Hematopoietic multipotent progenitor cell treated with erythropoietin and hydrocortisone succinate and interleukin-3 and kit ligand, for 15 days (in vitro differentiated cells): ENCODE measurements around the gene TSHR.
"Not testable (repeated sequence)": the region's sequence is repeated elsewhere in the genome, so short reads cannot be mapped to it uniquely, and the experiment has no call there.

Experiments used
- DNase-seq: peaks from one replicate; pipeline ENCODE4 v3.0.0-alpha.2; 2015; ENCODE audit warnings: low spot score

Gene TSHR

DNA sequence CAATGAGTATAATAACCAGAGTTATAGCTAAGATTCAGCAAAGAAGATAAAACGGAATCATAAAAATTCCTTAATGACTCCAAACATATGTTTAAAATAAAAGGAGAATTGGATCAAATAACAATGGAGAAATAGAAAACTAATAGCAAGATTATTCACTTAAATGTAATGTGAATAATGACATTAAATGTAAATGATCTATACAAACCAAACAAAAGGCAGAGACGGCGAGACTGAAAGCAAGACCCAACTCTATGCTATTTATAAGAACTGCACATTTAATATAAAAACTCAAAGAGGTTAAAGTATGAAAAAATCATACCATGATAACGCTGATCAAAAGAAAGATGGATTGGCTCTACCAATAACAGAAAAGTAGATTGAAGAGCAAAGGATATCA lies 3.9 kb upstream of the TSHR start:
- DNase-seq: no peak

GRCh38 chr14:80953211-80953610 lies 2.2 kb upstream of the TSHR start:
- DNase-seq: not testable (repeated sequence)

- peak; percentile 65 for DNase-seq
Measured at GRCh38 chr14:80954687-80955299, 628 bp upstream of the TSHR start.

DNA sequence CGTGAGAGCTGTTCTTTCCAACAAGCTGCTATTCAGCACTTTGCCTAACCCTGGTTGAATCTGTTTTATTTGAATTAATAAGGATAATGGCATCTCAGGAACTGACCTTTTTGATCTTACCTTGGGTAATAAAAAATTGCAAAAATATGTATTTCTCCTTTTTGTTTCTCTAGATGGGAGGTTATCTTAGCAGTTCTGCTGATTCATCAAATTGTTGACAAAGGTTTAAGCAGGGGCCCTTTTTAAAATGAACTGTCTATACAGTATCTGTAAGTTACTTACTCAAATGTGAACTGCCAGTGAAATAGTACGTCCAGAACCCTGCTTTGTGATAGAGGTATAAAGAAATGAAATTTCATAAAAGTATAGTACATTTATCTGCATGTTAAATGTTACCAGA lies 681 bp downstream of the TSHR start:
- no peak for DNase-seq

DNA sequence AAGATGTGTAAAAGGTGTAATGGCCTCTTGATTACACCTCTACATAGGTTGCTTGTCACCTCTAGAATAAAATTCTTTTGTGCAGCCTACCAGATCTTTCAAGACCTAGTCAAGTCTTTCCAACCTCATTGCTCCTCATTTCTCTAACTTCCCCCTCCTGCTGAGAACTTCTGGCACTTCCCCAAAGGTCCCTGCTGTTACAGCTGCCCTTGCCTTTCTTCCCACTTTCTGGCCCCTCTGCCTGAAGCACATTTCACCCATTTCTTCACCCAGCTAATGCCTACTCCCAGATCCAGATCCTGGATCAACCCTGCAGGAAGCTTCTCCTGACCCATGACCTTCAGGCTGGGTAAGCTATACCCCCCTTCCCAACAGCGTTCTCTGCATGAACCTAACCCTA lies 1.5 kb downstream of the TSHR start:
- no peak for DNase-seq

- DNase-seq: no peak
Measured at GRCh38 chr14:80957613-80958012, 2.2 kb downstream of the TSHR start.

DNA sequence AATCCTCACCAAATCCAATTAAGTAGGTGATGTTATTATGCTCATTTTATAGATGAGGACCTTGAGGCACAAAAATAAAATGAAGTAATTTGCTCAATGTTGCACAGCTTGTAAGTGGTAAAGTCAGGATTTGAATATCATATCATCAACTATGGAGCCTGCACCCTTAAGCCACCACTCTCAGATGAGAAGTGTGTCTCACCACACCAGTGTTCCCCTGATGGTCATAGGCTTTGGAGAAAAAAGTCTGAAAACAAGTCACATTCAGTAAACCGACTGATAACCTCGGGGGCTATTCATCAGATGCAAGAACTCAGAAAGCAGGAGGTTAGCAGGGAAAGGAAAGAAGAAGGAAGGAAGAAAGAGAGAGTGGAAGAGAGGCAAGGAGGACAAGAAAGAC lies 2.8 kb downstream of the TSHR start:
- DNase-seq: no peak

DNA sequence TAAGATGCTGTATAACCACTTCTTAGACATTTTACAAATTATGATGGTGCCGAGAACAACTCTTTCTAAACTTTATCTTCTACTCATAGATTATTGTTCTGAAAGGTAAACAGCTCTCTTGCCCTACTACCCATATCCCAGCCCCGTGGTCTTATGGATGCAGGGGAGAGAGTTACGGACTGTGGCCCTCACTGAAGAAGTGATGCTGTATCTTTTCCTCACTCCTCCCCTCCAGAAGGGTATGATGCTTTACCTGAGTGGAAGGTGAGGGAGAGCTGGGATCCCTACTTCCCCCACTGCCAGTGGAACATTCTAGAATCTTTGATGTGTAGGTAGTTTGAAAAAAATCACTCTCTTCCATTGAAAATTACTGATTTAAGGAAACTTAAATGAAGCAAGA lies 3.5 kb downstream of the TSHR start:
- DNase-seq: no peak

DNA sequence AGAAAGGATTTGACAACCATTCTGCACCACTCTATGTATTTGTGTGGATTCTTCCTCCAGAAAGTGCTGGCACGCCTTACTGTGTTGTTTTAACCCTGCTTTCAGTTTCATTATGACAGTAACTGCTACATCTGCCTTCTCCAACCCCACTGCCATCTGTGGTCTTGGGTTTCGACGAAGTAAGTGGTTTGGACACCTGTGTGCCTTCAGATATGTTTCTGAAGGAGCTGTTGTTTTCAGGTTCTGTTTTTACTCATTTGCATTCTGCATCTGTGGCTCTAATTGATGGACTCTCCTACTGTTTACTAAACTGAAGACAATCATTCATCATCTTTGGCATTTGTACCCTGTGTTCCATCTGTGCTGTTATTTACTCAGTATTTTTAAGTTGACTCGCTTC lies 4.1 kb downstream of the TSHR start:
- no peak for DNase-seq

GRCh38 chr14:80965037-80965436 lies 9.6 kb downstream of the TSHR start:
- DNase-seq: no peak

GRCh38 chr14:80973931-80974641 lies 18.7 kb downstream of the TSHR start:
- no peak for DNase-seq

DNA sequence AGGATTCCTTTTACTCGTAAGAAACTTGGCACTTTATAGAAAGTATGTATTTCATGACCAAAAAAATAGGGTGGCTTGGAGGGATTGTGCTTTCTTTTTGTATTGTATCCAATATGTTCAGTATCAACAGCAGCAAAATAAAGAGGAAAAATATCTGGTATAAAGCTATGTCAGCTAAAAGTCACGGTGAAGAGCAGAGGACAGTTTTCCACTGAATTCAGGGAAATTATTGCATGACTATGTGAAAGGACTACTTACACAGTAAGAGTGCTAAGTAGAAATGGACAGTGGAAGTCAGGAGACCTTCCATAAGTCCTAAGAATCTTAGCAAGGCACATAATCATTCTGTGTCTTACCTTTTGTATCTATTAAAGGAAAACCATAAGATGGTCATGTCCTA lies 19.3 kb downstream of the TSHR start:
- no peak for DNase-seq

- DNase-seq: no peak
Measured at GRCh38 chr14:80977221-80977620, 21.8 kb downstream of the TSHR start.

DNA sequence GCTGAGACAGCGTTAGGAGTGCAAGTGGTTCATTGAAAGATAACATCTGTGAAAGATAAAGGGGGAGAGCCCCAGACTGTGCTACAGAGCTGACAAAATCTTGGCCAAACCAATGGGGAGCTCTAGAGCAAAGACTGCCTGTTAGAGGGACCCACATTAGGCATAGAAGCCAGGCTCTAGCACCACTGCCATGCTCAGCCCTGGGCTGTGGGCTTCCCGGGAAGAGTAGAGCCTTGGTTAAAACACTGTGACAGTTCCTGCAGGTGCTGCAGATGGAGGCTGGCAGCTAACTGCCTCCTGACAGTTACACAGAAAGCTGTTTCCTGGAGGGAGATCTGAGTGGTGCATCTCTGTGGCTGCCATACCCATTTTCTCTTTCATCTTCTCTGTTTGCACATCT lies 23.0 kb downstream of the TSHR start:
- no peak for DNase-seq

DNA sequence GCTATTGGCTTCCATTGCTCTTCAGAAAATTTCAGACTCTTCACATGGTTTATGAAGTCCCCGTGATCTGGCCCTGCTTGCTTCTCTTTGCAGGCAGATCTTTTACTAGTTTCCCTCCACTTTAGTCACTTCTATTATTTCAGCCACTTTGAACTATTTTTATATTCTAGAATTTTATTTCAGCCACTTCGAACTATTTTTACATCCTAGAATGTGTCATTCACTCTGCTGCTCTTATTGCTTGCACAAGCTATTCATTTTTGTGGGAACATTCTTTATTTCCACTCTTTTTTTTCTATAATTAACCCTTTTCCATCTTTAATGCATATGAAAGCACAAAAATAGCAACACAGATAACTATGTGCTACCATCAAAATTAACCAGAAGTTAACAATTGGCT lies 24.5 kb downstream of the TSHR start:
- DNase-seq: no peak

- DNase-seq: no peak
Measured at GRCh38 chr14:80981156-80981555, 25.7 kb downstream of the TSHR start.

- DNase-seq: no peak
Measured at GRCh38 chr14:80981673-80982072, 26.3 kb downstream of the TSHR start.

- no peak for DNase-seq
Measured at GRCh38 chr14:80982711-80983110, 27.3 kb downstream of the TSHR start.

DNA sequence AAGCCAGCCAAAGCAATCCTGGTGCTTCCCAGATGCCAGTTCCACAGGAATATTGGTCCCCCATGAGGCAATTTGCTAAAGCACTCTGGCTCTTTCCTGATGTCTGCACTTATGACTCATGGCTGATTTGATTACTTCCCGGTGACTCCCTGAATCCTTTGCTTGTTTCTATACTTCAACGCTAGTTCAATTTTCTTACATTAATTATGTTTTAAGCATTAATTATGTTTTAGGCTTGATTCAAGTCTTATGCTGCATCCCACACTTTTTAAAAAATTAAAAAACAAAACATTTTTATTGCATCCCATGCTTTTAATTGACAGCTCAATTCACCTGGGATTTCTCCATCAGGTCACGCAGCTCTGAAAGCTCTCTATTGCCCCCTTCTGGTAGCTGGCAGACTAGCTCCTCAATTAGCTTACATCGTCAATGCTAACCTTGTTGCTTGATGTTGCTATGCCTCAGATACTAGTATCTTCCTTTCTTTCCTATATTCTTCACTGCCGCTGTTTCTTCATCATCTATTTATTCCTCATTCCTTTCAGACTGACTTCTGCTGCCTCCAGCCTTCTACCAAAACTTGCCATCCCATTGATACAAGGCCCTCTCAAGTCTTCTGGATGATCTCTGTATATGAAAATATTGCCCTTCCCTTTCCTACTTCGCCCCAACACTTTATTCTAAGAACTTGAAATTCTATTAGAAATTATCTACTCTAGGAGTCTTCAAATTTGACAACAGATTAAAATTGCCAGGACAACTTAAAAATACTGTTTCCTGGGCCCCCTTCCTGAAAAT lies 32.0 kb downstream of the TSHR start:
- DNase-seq: peak; percentile 70

- DNase-seq: no peak
Measured at GRCh38 chr14:80988192-80988591, 32.8 kb downstream of the TSHR start.

- DNase-seq: no peak
Measured at GRCh38 chr14:80988735-80989429, 33.5 kb downstream of the TSHR start.

DNA sequence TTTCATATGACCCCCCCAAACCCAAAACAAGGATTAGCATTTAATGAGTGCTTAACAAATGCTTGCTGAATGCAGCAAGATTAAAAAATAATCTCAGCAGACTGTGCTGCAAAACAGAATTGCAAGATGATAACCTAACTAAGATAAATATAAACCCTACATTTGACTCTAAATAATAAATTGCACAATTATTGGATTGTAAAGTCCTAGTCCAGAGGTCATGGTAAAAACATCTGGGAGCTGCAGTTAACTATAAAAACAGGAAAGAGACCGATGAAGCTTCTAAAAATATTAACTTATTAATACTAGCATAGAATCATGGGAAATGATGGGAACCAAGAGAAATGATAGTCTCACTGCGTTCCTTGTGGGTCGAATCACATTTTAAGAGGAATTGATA lies 37.2 kb downstream of the TSHR start:
- DNase-seq: no peak
